Stimulated activated naive CD4-positive, alpha-beta T cell treated with Interleukin-2 at 50 U/mL for 16 hours (primary cell): ENCODE results near the gene ENDOD1.
"Not testable (repeated sequence)": the region's sequence is repeated elsewhere in the genome, so short reads cannot be mapped to it uniquely, and the experiment has no call there.

Source experiments
- DNase-seq: peaks from one replicate; lab custom pipeline; 2025; lab: John Stamatoyannopoulos, UW

ENDOD1 gene

GRCh38 chr11:95104121-95104830 lies 14.6 kb downstream of the ENDOD1 start:
- no peak for DNase-seq

- DNase-seq: no peak
Observed at GRCh38 chr11:95104856-95105255, 15.2 kb downstream of the ENDOD1 start.

- no peak for DNase-seq
Observed at GRCh38 chr11:95108159-95108611, 18.5 kb downstream of the ENDOD1 start.

- no peak for DNase-seq
Observed at GRCh38 chr11:95108671-95109551, 19.3 kb downstream of the ENDOD1 start.

- DNase-seq: not testable (repeated sequence)
Observed at GRCh38 chr11:95111471-95111870, 21.8 kb downstream of the ENDOD1 start.

- DNase-seq: no peak
Observed at GRCh38 chr11:95111923-95112540, 22.4 kb downstream of the ENDOD1 start.

- no peak for DNase-seq
Observed at GRCh38 chr11:95115597-95115996, 26.0 kb downstream of the ENDOD1 start.

- DNase-seq: no peak
Observed at GRCh38 chr11:95119361-95120060, 29.9 kb downstream of the ENDOD1 start.

- DNase-seq: no peak
Observed at GRCh38 chr11:95121698-95122097, 32.1 kb downstream of the ENDOD1 start.

GRCh38 chr11:95123556-95123955 lies 33.9 kb downstream of the ENDOD1 start:
- no peak for DNase-seq

- no peak for DNase-seq
Observed at GRCh38 chr11:95128602-95129001, 39.0 kb downstream of the ENDOD1 start.

GRCh38 chr11:95132956-95133355 lies 43.3 kb downstream of the ENDOD1 start:
- no peak for DNase-seq

GRCh38 chr11:95134491-95134890 lies 44.8 kb downstream of the ENDOD1 start:
- DNase-seq: no peak

- DNase-seq: no peak
Observed at GRCh38 chr11:95135155-95135554, 45.5 kb downstream of the ENDOD1 start.

- DNase-seq: no peak
Observed at GRCh38 chr11:95135880-95136279, 46.2 kb downstream of the ENDOD1 start.

GRCh38 chr11:95136747-95137146 lies 47.1 kb downstream of the ENDOD1 start:
- not testable (repeated sequence) for DNase-seq

GRCh38 chr11:95137299-95137698 lies 47.7 kb downstream of the ENDOD1 start:
- no peak for DNase-seq

GRCh38 chr11:95138448-95138847 lies 48.8 kb downstream of the ENDOD1 start:
- no peak for DNase-seq

- DNase-seq: no peak
Observed at GRCh38 chr11:95140397-95141033, 50.9 kb downstream of the ENDOD1 start.

- no peak for DNase-seq
Observed at GRCh38 chr11:95142431-95142830, 52.8 kb downstream of the ENDOD1 start.

- DNase-seq: no peak
Observed at GRCh38 chr11:95143106-95143681, 53.5 kb downstream of the ENDOD1 start.
